Islet precursor cell (in vitro differentiated cells): Measurements from ENCODE around the gene LRRC63.
A peak's percentile ranks its signal among the peaks of the same experiment; 100 is the strongest.
"Not testable (repeated sequence)": the region's sequence is repeated elsewhere in the genome, so short reads cannot be mapped to it uniquely, and the experiment has no call there.

ENCODE experiments used
- DNase-seq: peaks from one replicate; pipeline ENCODE4 v3.0.0-alpha.2; 2018

Gene LRRC63

DNA sequence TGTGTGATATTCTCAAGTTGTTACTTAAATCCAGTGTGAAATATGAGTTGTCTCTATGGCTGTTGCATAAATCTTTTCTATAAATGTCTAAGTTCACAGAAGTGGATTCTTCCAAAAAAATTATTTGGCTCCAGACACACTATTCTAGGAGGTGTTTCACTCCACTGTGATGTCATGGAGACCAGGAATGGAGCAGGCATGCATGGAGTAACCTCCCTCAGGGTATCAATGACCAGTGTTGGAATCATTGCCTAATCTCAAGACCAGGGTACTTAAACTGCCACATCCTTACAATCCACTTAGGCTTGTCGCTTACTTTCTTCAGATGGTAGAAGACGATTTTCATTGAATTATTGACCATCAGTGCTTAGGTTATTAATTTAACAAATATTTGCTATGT is 55.4 kb downstream of the LRRC63 start:
- DNase-seq = no peak

DNA sequence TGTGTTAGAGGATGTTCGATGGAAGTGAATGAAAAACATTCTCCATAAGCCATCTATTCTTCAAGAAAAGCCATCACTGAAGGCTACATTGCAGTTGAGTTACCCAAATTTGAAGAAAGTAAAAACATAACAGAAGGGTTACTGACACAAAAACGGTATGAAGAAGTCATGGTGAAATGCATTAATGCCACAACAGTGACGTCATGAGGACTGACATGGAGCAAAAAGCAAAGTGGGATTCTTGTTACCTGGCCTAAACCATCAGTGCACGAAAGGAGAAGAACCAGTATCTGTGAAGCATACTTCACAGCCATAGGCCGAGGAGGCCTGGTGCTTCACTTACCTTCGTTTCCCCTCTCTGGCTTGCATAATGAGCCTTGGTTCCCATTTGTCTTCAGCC is 58.7 kb downstream of the LRRC63 start:
- DNase-seq = no peak

DNA sequence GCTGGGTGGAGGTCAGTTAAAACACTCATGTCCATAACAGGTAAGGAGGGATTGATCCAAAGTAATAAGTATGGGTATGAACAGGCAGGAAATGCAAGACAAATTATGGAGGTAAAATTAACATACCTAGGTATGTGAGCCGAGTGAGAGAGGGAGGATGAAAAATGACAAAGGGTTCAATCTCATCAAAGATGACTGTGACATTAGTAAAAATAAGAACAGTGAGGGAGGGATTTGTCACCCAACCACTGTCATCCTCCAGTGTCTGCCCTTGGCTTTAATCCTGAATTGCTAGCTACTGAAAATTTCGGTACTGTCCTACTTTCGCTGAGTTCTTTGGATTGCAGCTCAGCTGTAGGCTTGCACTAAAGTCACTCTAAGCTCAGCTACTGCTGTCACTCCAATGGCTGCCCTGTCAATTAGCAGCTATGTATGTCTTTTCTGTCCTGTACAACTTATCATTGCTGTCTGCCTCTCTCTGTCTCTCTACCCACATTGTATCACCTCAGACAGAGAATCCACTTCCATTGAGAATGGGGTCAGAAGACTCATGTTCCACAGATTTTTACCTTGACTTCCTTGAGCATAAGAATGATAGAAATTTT is 62.5 kb downstream of the LRRC63 start:
- DNase-seq = no peak

DNA sequence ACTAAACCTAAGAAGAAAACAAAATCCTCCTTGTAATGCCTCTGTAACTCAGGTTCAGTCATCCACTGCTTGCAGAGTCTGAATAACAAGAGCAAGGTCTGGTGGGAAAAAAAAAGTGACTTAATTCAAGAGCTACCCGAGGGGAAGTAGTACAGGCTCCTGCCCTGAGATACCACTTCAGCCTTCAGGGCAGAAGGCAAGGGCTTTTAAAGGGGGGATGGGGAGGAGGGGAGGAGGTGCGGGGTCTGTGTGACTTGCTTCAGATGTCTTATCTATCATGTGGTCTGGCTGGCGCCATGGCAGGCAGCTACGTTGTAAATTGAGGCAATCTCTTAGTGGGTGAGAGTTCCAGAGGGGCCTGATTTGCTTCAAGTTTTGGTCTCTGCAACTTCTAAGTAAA is 66.7 kb downstream of the LRRC63 start:
- DNase-seq = peak; percentile 99

DNA sequence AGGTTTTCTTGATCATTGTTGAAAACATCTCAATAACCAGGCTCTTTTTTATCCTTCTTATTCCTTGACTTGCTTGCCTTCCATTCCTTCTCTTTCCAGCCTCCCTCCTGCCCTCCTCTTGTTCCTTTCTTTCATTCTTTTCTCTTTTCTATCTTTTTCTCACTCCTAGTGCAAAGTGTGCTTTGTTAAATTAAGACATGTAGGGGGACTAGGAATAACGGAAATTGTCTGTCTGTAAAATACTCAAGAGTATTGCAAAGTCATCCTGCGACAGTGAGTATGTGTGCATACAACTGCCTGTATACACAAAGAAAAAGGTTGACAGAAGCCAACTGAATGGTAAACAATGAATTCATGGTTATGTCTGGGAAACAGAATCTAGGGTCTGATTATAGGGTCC is 70.1 kb downstream of the LRRC63 start:
- DNase-seq = no peak

DNA sequence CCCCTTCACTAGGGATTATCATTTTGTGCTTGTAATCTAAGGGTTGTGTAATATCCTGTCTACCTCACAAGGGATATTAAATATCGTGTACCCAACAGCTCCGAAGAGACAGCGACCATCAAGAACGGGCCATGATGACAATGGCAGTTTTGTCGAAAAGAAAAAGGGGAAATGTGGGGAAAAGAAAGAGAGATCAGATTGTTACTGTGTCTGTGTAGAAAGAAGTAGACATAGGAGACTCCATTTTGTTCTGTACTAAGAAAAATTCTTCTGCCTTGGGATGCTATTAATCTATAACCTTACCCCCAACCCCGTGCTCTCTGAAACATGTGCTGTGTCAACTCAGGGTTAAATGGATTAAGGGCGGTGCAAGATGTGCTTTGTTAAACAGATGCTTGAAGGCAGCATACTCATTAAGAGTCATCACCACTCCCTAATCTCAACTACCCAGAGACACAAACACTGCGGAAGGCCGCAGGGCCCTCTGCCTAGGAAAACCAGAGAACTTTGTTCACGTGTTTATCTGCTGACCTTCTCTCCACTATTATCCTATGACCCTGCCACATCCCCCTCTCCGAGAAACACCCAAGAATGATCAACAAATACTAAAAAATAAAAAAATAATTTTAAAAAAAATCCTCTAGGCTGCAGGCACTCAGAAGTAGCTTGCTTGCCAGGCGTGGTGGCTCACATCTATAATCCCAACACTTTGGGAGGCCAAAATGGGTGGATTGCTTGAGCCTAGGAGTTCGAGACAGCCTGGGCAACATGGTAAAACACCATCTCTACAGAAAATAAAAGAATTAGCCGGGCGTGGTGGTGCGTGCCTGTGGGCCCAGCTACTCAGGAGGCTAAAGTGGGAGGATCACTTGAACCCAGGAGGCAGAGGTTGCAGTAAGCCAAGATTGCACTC is 72.4 kb downstream of the LRRC63 start:
- DNase-seq = not testable (repeated sequence)

DNA sequence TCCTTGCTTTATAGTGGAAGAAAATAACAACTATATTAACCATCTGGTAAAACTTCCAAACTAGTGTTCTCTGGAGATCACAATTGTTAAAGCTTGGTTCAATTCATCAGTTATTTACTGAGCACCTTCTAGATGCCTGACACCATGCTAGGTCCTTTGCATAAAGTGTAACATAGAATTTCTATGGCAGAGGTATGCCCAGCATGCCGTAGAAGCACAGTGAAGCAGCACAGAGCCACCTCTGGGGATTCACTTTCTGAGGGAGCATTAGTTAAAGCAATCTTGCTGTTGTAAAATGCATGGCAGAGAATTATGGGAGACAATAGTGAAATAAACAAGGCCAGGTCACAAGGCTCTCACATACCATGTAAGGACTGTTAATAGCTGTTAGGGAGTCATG is 75.2 kb downstream of the LRRC63 start:
- DNase-seq = no peak

DNA sequence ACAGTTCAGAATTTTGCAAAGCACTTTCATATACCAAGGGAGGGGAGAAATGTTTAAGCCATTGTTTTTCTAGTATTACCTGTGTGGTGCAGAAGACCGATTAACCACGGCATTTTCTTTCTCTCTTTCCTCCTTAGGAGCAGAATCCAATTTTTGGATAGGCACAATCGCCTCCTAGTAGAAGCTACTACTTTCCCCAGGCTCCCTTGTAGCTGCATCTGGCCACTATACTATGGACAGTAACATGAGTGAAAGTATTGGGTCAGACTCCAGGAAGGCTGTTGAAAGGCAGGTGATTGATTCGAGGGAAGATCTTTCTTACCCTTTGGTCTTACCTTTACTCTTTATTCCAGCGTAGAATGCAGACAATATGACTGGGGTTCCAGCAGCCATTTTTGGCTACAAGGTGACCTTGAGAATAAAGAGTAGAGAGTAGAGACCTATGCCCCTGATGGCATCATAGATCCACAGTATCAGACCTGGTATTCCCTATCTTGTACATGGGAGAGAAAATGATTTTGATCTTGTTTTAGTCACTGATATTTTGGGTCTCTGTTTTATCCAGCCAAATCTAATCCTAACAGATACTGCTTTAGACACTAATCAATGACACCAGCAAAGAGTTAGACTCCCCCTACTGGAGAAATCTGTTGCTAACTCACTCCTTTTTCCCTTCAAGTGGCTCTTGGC is 77.0 kb downstream of the LRRC63 start:
- DNase-seq = no peak

DNA sequence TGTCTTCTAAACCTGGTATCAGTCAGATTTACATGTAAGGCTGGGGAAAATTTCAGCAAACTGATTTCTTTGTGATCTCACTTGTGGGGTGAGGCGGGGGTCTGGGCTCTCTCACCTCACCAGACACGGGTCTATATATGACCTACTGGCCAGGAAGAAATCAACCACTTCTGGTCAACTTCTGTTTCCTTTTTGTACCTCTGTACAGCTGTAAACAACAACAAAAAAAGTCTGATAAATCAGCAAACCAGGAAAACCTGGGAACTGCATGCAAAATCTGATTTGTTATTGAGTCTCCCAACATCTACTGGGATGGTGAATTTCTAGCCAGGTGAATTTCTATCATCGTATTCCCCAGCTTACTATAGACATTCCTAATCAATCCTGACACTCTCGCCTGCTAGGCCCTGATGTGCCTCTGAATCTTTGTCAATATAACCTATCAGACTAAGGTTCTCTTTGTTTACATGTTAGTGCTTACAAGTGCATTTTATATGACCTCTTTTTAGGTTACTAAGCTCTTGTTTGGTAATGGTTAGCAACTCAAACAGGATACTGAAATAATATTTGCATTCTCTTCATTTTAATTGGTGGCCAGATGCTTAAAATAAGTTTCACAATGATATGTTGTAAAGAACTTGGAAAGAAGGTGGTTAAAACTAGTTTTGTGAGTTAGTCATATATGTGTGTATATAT is 77.7 kb downstream of the LRRC63 start:
- DNase-seq = peak; percentile 49

DNA sequence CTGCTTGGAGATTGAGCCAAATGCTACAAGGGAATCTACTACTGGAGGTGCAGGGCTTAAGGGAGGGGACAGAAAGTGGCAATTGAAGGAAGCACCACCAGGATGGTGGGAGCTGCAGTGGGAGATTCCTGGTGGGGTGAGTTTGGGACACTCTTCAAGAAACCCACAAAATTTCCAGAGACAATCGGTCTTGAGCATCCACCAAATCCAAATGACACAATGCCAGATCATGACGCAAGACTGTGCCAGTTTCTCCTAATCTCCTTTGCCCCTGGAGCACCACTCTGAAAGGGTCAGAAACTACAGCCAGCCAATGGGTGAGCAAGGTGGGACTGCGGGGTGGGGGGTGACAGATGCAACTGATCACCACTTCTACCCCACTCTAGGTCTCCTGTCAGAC is 78.7 kb downstream of the LRRC63 start:
- DNase-seq = no peak

DNA sequence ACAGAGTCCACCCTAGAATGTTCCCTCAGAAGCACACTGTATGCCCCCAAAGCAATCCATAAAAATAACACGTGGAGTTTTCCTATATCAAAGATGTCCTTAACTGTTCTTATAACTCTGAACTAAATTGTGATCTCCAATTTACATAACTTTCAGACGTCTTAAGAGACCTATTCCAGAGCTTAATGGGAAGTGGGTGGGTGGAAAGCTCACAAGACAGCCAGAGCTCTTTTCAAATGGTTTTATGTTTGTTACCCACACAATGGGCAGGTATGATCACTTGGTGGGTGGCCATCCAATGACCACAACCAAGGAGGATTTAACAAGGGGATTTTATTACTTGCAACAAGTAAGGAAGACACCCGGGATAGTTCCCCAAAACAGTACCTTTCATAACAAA is 81.7 kb downstream of the LRRC63 start:
- DNase-seq = no peak

DNA sequence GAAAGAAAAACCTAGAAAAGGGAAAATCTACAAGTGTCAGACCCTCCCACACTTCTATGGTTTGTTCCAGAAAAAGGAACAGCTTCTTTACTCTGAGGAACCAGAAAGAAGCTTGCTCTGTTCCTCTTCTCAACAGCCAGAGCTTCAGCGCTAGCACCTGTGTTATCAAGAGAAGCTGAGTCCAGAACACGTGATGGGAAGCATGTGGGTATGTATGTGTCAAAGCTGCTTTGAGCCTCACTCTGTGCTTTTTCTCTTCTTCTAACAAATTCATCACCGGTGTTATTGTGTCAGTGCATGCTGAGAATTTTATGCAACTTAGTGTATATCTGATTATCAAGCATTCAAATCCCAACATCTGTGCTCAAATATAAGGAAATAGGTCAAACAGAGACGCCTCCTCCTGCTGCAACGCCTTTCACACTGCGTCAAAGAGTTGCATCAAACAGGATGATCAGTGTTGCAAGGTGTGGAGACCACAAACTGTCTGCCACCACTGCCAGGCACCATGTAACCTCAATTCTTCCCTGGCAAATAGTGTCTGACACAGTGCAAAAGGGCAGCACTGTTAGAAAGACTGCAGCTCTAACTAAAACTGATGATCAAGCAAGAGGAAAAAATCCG is 83.9 kb downstream of the LRRC63 start:
- DNase-seq = no peak

DNA sequence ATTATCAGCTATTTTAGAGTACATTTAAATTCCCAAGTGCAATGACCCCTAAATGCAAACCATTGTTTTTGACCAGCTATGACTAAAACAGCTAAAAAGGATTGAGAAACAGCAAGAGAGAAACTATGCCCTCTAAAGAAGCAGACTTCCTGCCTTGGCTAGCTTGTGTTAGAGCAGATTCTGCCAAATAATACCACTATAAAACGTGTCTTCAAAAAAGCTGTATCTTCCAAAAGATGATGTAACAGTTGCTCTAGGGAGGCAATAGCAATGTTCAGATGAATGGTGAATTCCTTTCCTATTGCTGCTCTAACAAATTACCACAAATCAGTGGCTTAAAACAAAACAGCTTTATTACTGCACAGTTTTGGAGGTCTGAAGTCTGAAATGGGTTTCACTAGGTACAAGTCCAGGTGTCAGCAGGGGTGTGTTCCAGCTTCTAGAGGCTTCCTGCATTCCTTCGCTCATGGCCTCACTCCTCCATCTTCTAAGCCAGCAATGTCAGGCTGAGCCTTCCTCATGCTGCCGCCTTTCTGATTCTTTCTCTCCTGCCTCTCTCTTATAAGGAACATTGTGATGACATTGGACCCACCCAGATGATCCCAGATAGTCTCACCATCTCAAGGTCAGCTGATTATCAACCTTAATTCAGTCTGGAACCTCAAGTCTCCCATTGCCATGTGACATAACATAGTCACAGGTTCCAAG is 84.5 kb downstream of the LRRC63 start:
- no peak for DNase-seq

DNA sequence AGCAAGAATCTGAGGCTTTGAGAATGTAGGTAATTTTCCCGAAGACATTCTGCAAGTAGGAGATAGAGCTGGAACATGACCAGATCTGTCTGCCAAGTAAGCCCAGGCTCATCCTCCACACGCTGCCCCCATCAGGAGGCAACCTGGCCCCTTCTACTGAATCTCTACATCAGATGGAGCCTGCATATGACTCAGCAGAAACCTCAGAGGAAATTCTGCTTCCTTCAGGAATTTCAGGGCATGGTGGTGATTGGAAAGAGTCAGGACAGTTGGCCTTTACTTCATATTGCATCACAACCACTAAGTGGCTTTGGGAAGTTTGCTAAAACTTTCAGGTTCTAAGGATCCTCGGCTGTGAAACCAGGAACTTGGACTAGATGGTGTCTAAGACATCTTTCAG is 85.2 kb downstream of the LRRC63 start:
- DNase-seq = peak; percentile 67

DNA sequence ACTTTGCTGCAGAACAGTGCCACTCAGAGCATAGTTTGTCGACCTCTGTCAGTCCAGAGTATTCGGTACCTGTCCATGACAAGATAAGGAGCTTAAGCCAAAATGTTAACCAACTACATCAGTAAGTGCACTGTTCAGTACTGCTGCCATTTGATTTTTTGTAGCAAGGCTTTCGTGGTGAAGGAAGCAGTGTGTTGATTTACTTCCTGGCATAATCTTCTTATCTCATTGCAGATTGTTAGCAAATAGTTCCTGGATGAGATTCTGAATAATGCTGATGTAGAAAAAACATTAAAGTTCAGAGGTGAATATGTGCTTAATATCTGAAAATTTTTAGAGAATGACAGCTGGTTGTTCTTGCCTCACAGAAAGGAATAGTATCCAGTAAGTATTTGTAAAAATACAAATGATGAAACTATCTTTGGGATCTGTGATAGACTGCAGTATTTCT is 85.7 kb downstream of the LRRC63 start:
- DNase-seq = no peak

DNA sequence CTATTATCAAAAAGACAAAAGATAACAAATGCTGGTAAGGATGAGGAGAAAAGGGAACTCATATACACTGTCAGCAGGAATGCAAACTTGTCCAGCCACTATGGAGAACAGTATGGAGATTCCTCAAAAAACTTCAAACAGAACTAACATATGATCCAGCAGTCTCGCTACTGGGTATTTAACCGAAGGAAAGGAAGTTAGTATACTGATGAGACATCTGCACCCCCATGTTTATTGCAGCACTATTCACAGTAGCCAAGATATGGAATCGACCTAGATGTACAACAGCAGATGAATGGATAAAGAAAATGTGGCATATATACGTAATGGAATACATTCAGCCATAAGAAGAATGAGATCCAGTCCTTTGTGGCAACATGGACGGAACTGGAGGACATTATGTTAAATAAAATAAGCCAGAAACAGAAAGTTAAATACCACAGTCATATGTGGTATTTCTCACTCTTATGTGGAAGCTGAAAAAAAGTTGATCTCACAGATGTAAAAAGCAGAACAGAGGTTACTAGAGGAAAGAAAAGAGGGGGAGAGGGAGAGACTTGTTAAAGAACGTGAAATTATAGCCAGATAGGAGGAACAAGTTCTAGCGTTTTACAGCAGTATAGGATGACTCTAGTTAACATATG is 92.1 kb downstream of the LRRC63 start:
- no peak for DNase-seq

DNA sequence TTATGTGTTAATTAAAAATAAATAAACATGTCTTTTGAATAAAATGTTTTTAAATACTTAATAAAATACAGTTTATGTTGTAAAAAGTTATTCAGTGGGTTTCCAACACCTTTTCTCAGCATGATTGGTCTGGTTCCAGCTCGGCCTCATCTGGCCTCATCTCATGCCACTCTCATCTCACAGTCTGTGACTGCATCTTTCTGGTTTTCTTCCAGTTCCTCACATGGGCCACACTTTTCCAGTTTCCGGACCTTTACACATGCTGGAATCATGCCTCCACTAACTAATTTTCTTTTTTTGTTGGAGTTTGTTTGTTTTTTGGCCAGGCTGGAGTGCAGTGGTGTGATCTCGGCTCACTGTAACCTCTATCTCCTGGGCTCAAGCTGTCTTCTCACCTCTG is 92.8 kb downstream of the LRRC63 start:
- DNase-seq = no peak

DNA sequence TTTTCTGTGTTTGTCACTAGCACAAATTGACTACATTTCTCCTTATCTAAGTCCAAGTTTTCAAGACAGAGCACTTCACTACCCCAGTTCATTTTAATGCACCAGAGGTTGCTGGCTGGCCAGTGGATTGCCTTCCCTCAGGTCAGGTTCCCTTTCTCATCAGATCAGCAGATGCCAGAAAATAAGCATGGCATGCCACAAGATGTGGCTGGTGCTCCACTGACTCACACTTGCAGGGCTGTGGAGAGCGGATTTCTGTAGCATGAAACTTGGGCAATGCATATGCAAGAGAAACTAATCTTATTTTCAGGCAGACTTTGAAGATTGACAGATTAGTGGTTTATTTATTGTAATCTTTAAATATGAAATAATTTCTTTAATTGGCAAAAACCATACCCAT is 95.8 kb downstream of the LRRC63 start:
- DNase-seq = no peak

DNA sequence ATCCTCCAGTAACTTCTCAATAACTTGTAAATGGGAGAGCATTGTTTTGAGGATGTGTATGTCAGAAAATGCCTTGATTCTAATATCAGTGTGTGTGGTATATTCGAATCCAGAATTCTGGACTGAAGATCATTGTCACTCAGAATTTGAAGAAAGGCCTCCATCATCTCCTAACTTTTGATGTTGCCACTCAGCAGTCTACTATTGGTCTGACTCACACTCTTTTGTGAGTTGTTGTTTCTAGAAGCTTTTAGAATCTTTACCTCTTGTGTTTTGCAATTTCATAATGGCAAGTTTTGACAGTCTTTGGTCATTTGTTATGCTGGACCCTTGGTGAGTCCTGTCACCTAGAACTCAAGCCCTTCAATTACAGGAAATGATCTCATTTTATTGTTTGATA is 98.3 kb downstream of the LRRC63 start:
- DNase-seq = no peak

DNA sequence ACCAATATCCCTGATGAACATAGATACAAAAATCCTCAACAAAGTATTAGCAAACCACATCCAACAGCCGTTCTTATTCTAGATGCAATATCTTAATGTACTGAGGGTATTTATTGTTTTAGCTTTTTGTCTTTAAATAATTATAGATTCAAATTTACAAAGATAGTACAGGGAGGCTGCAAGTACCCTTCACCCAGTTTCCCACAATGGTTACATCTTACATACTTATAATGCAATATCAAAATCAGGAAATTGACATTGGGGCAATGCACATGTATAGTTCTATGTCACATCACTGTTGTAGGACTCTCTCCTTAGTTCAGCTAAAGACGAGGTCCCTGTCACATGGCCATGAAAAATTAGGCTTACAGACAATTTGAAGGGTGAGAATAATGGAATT is 99.5 kb downstream of the LRRC63 start:
- DNase-seq = no peak

DNA sequence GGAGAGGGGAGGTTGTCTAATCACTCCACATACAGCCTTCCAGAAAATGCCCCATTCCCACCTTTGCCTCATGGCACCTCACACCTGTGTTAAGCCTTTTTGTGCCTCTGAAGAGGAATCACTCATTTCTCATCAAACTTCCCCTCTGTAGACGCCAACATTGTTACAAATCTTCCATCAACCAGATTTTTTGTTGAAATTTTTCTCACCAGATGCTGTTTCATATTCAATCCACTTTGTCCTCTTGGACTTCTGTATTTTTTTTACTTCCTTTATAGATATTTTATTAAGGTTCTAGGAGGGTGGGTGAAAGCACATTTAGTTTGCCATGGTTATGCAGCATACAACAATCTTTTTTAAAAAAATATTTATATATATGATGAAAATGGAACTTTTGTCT is 101.3 kb downstream of the LRRC63 start:
- DNase-seq = no peak
